ENCODE data around the gene SQSTM1. TPM values are rescaled to one million over a fixed set of nuclear protein-coding genes. Genes with fewer than 3 reads are reported as not detected.
A peak's percentile ranks its signal among the peaks of the same experiment; 100 is the strongest.
"Not testable (repeated sequence)": the region's sequence is repeated elsewhere in the genome, so short reads cannot be mapped to it uniquely, and the experiment has no call there.

Gene SQSTM1
- total and polyA plus RNA-seq, 4 donors: 298 to 568 (median 372) TPM

GRCh38 chr5:179788193-179788854 is 32.4 kb upstream of the SQSTM1 start:
- DNase-seq: no peak
- no peaks in the 10 kb centered on the region for H3K9me3 ChIP-seq (ENCODE audit: control insufficient read depth in 4 of 4, insufficient read depth in 3 of 4, low read length in 3 of 4)
- no peak overlapping the region for H3K4me3 ChIP-seq

GRCh38 chr5:179789278-179789677 is 31.4 kb upstream of the SQSTM1 start:
- H3K9me3 ChIP-seq (ENCODE audit: control insufficient read depth in 4 of 4, insufficient read depth in 3 of 4, low read length in 3 of 4); H3K27me3 ChIP-seq (ENCODE audit: control insufficient read depth in 3 of 3, insufficient read depth in 3 of 3, low read length in 2 of 3); ATAC-seq (ENCODE audit: insufficient read depth, low FRiP score); H3K36me3 ChIP-seq (ENCODE audit: control insufficient read depth in 4 of 4, insufficient read depth in 4 of 4, low read length in 4 of 4); H3K4me3 ChIP-seq; H3K9ac ChIP-seq (ENCODE audit: insufficient read depth in 1 of 2, low read length in 2 of 2); H3K27ac ChIP-seq (ENCODE audit: low read depth in 1 of 2, low read length in 1 of 2); DNase-seq: not testable (repeated sequence)
- H3K4me1 ChIP-seq (ENCODE audit: control insufficient read depth in 5 of 5, insufficient read depth in 5 of 5, low read length in 5 of 5): peaks cover 3 to 28% (median 7%) of the 10 kb centered on the region in 5 donors
- 95 to 99% methylated on average over 9 of the region's 9 CpGs for WGBS, 2 donors

More at GRCh38 chr5:179788193-179788854, 32.4 kb upstream of the SQSTM1 start:
- H3K9ac ChIP-seq (ENCODE audit: insufficient read depth in 1 of 2, low read length in 2 of 2): no peak overlapping the region
- WGBS, 2 donors: 93 to 95% methylated on average over 7 of the region's 7 CpGs
- H3K27me3 ChIP-seq (ENCODE audit: control insufficient read depth in 3 of 3, insufficient read depth in 3 of 3, low read length in 2 of 3): no peaks in the 10 kb centered on the region
- TF ChIP-seq CTCF (IDR thresholded peaks at IDR 0.05; ENCODE audit: control extremely low read depth, extremely low read depth): no peak
- H3K27ac ChIP-seq (ENCODE audit: low read depth in 1 of 2, low read length in 1 of 2): no peak overlapping the region
- peaks cover 1 to 18% (median 3%) of the 10 kb centered on the region in 5 donors for H3K4me1 ChIP-seq (ENCODE audit: control insufficient read depth in 5 of 5, insufficient read depth in 5 of 5, low read length in 5 of 5)
- no peaks in the 10 kb centered on the region for H3K36me3 ChIP-seq (ENCODE audit: control insufficient read depth in 4 of 4, insufficient read depth in 4 of 4, low read length in 4 of 4)
- no peak for ATAC-seq (ENCODE audit: insufficient read depth, low FRiP score)

- no peaks in the 10 kb centered on the region for H3K36me3 ChIP-seq (ENCODE audit: control insufficient read depth in 4 of 4, insufficient read depth in 4 of 4, low read length in 4 of 4)
- H3K9ac ChIP-seq (ENCODE audit: insufficient read depth in 1 of 2, low read length in 2 of 2): no peak overlapping the region
- DNase-seq: peak in 2 of 3 donors; percentile 33 to 56
- H3K4me3 ChIP-seq: no peak overlapping the region
- ATAC-seq (ENCODE audit: insufficient read depth, low FRiP score): no peak
- H3K27me3 ChIP-seq (ENCODE audit: control insufficient read depth in 3 of 3, insufficient read depth in 3 of 3, low read length in 2 of 3): no peaks in the 10 kb centered on the region
- H3K27ac ChIP-seq (ENCODE audit: low read depth in 1 of 2, low read length in 1 of 2): peak overlapping the region in 1 of 2 donors; percentile 85
- WGBS, 2 donors: 37 to 48% methylated on average over 14 to 15 of the region's 15 CpGs
- peaks cover 3 to 51% (median 7%) of the 10 kb centered on the region in 5 donors for H3K4me1 ChIP-seq (ENCODE audit: control insufficient read depth in 5 of 5, insufficient read depth in 5 of 5, low read length in 5 of 5)
- no peak for TF ChIP-seq CTCF (IDR thresholded peaks at IDR 0.05; ENCODE audit: control extremely low read depth, extremely low read depth)
- H3K9me3 ChIP-seq (ENCODE audit: control insufficient read depth in 4 of 4, insufficient read depth in 3 of 4, low read length in 3 of 4): no peaks in the 10 kb centered on the region
Observed at GRCh38 chr5:179791881-179792611, 28.7 kb upstream of the SQSTM1 start.
